ENCODE results near the gene DLX3. TPM values are rescaled to one million over a fixed set of nuclear protein-coding genes. Genes with fewer than 3 reads are reported as not detected.

DLX3 gene
- total and polyA plus RNA-seq, 4 donors, result not detected

DNA sequence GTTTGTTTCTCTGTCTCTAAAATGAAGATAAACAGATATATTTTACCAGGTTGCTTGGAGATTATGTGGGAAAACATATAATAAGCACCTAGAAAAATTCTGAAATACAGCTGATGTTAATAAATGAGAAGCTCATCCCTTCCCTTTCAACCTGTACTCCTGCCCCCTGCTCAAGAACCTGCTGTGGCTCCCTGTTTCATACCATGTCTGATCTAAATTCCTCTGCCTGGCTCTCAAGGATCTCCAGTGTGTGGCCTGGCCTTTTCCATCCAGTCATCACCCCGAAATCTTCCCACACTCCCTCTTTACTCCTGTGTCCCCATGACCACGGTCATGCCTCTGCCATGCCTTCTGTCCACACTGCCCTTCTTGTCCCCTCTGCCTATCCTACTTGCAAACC, 45.4 kb downstream of the DLX3 start:
- Histone ChIP-seq H3K4me3 (ENCODE audit: low read depth in 1 of 3, low read length in 3 of 3) (no peak overlapping the region), H3K9ac (ENCODE audit: low read depth in 1 of 2, low read length in 2 of 2) (no peak overlapping the region), H3K9me3 (ENCODE audit: control insufficient read depth in 4 of 4, low read length in 3 of 4) (no peaks in the 10 kb centered on the region), H3K4me1 (ENCODE audit: control insufficient read depth in 4 of 4, insufficient read depth in 4 of 4, low read length in 3 of 4) (no peaks in the 10 kb centered on the region), H3K27me3 (ENCODE audit: control insufficient read depth in 4 of 4, insufficient read depth in 4 of 4, low read length in 3 of 4) (peaks cover 0 to 14% (median 4%) of the 10 kb centered on the region in 4 donors), H3K27ac (ENCODE audit: low read depth in 1 of 2, low read length in 2 of 2) (no peak overlapping the region), H3K36me3 (ENCODE audit: control insufficient read depth in 4 of 4, insufficient read depth in 3 of 4, low read depth in 1 of 4, low read length in 3 of 4) (no peaks in the 10 kb centered on the region)
- WGBS, result 72% methylated on average over 2 of the region's 2 CpGs
- DNase-seq (ENCODE audit: low spot score), result no peak
- no peak for TF ChIP-seq NR2F2 (IDR thresholded peaks at IDR 0.05)
- no peak for TF ChIP-seq JUND (IDR thresholded peaks at IDR 0.05)

DNA sequence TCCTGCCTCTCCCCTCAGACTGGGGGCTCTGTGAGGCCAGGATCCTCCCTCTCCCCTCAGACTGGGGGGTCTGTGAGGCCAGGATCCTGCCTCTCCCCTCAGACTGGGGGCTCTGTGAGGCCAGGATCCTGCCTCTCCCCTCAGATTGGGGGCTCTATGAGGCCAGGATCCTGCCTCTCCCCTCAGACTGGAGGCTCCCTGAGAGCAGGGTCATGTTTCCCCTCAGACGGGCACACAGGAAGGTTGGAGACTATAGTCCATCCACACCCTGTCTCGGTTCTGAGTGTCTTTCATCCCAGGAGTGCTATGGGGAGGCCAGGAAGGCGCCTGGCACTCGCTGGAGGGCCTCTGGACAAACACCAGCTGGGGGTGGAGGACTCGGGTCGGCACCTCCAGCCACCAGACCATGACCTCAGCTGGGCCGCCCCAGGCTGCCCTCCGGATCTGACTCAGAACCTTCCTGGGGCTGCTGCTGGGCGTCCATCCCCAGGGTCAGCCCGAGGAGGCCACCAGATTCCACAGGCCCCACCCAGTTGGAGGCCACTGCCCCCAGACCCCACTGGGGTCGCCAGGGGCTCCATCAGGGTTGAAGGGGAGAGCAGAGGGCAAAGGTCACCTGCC, 48.0 kb downstream of the DLX3 start:
- 70% methylated on average over 11 of the region's 11 CpGs for WGBS
- peaks cover 0 to 18% (median 6%) of the 10 kb centered on the region in 4 donors for H3K27me3 ChIP-seq (ENCODE audit: control insufficient read depth in 4 of 4, insufficient read depth in 4 of 4, low read length in 3 of 4)
- no peak for TF ChIP-seq FOXA1 (IDR thresholded peaks at IDR 0.05)
- TF ChIP-seq, protein P1, sequence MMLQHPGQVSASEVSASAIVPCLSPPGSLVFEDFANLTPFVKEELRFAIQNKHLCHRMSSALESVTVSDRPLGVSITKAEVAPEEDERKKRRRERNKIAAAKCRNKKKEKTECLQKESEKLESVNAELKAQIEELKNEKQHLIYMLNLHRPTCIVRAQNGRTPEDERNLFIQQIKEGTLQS (IDR thresholded peaks at IDR 0.05), result no peak
- TF ChIP-seq HNF4A (conservative IDR thresholded peaks at IDR 0.05), result no peak
- TF ChIP-seq HNF4G (IDR thresholded peaks at IDR 0.05), result no peak
- no peak for TF ChIP-seq EGR1 (IDR thresholded peaks at IDR 0.05; ENCODE audit: low read depth in 2 of 2)
- TF ChIP-seq, protein P2, sequence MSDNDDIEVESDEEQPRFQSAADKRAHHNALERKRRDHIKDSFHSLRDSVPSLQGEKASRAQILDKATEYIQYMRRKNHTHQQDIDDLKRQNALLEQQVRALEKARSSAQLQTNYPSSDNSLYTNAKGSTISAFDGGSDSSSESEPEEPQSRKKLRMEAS (IDR thresholded peaks at IDR 0.05), result no peak
- no peak for TF ChIP-seq NR2F2 (IDR thresholded peaks at IDR 0.05)
- no peak for TF ChIP-seq YY1 (IDR thresholded peaks at IDR 0.05)
- no peak for TF ChIP-seq RAD21 (IDR thresholded peaks at IDR 0.05)
- TF ChIP-seq RXRA (IDR thresholded peaks at IDR 0.05), result no peak
- TF ChIP-seq, protein P3, sequence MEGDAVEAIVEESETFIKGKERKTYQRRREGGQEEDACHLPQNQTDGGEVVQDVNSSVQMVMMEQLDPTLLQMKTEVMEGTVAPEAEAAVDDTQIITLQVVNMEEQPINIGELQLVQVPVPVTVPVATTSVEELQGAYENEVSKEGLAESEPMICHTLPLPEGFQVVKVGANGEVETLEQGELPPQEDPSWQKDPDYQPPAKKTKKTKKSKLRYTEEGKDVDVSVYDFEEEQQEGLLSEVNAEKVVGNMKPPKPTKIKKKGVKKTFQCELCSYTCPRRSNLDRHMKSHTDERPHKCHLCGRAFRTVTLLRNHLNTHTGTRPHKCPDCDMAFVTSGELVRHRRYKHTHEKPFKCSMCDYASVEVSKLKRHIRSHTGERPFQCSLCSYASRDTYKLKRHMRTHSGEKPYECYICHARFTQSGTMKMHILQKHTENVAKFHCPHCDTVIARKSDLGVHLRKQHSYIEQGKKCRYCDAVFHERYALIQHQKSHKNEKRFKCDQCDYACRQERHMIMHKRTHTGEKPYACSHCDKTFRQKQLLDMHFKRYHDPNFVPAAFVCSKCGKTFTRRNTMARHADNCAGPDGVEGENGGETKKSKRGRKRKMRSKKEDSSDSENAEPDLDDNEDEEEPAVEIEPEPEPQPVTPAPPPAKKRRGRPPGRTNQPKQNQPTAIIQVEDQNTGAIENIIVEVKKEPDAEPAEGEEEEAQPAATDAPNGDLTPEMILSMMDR (IDR thresholded peaks at IDR 0.05; ENCODE audit: low read depth, low read length, missing input control), result no peak
- no peak for TF ChIP-seq JUND (IDR thresholded peaks at IDR 0.05)
- TF ChIP-seq SP1 (IDR thresholded peaks at IDR 0.05), result no peak
- TF ChIP-seq, protein P4, sequence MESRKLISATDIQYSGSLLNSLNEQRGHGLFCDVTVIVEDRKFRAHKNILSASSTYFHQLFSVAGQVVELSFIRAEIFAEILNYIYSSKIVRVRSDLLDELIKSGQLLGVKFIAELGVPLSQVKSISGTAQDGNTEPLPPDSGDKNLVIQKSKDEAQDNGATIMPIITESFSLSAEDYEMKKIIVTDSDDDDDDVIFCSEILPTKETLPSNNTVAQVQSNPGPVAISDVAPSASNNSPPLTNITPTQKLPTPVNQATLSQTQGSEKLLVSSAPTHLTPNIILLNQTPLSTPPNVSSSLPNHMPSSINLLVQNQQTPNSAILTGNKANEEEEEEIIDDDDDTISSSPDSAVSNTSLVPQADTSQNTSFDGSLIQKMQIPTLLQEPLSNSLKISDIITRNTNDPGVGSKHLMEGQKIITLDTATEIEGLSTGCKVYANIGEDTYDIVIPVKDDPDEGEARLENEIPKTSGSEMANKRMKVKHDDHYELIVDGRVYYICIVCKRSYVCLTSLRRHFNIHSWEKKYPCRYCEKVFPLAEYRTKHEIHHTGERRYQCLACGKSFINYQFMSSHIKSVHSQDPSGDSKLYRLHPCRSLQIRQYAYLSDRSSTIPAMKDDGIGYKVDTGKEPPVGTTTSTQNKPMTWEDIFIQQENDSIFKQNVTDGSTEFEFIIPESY (IDR thresholded peaks at IDR 0.05), result no peak
- TF ChIP-seq FOXA2 (IDR thresholded peaks at IDR 0.05), result no peak
- no peak for TF ChIP-seq GABPA (IDR thresholded peaks at IDR 0.05 in 1 of 2, conservative IDR thresholded peaks at IDR 0.05 in 1 of 2)
- TF ChIP-seq, protein P5, sequence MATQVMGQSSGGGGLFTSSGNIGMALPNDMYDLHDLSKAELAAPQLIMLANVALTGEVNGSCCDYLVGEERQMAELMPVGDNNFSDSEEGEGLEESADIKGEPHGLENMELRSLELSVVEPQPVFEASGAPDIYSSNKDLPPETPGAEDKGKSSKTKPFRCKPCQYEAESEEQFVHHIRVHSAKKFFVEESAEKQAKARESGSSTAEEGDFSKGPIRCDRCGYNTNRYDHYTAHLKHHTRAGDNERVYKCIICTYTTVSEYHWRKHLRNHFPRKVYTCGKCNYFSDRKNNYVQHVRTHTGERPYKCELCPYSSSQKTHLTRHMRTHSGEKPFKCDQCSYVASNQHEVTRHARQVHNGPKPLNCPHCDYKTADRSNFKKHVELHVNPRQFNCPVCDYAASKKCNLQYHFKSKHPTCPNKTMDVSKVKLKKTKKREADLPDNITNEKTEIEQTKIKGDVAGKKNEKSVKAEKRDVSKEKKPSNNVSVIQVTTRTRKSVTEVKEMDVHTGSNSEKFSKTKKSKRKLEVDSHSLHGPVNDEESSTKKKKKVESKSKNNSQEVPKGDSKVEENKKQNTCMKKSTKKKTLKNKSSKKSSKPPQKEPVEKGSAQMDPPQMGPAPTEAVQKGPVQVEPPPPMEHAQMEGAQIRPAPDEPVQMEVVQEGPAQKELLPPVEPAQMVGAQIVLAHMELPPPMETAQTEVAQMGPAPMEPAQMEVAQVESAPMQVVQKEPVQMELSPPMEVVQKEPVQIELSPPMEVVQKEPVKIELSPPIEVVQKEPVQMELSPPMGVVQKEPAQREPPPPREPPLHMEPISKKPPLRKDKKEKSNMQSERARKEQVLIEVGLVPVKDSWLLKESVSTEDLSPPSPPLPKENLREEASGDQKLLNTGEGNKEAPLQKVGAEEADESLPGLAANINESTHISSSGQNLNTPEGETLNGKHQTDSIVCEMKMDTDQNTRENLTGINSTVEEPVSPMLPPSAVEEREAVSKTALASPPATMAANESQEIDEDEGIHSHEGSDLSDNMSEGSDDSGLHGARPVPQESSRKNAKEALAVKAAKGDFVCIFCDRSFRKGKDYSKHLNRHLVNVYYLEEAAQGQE (IDR thresholded peaks at IDR 0.05), result no peak

More for the DNA sequence above, 48.0 kb downstream of the DLX3 start:
- Histone ChIP-seq H3K27ac (ENCODE audit: low read depth in 1 of 2, low read length in 2 of 2) (no peak overlapping the region), H3K4me3 (ENCODE audit: low read depth in 1 of 3, low read length in 3 of 3) (no peak overlapping the region), H3K9me3 (ENCODE audit: control insufficient read depth in 4 of 4, low read length in 3 of 4) (no peaks in the 10 kb centered on the region), H3K9ac (ENCODE audit: low read depth in 1 of 2, low read length in 2 of 2) (no peak overlapping the region), H3K36me3 (ENCODE audit: control insufficient read depth in 4 of 4, insufficient read depth in 3 of 4, low read depth in 1 of 4, low read length in 3 of 4) (no peaks in the 10 kb centered on the region), H3K4me1 (ENCODE audit: control insufficient read depth in 4 of 4, insufficient read depth in 4 of 4, low read length in 3 of 4) (no peaks in the 10 kb centered on the region)
- DNase-seq (ENCODE audit: low spot score), result no peak
